IMR-90 (cell line): Measurements from ENCODE around the gene SLC24A3. TPM values are rescaled to one million over a fixed set of nuclear protein-coding genes. Genes with fewer than 3 reads are reported as not detected.
A peak's percentile ranks its signal among the peaks of the same experiment; 100 is the strongest.

Experiments
- ATAC-seq: fragments of 200-7000 bp; cut with Tn5 transposase; 2 replicates; pipeline ENCODE4 v1.9.1; 2020; ENCODE audit warnings: low read depth, mild to moderate bottlenecking, moderate library complexity
- BruUV-seq: library from RNA; stranded (reverse); fragments of 400-500 nt; replicated peaks from 2 replicates; lab custom pipeline; 2021; lab: Mats Ljungman, UMichigan
- CTCF ChIA-PET: fragments of 300-600 bp; formaldehyde crosslinking; extraction: SDS; loops from one replicate; lab custom pipeline; 2021; ENCODE audit warnings: antibody characterized with exemption; lab: Yijun Ruan, JAX
- POLR2A ChIA-PET: fragments of 300-600 bp; sonication (Branson Sonifier 250); formaldehyde crosslinking; loops from one replicate; lab custom pipeline; 2022; ENCODE audit warnings: antibody characterized with exemption; ENCODE audit not compliant: unreplicated experiment; lab: Charles Lee
- DNase-seq: peaks from one replicate; pipeline ENCODE4 v3.0.0; 2013
- H2AFZ ChIP-seq: replicated peaks from 2 replicates; pipeline ENCODE3; 2013; ENCODE audit warnings: low read length, mild to moderate bottlenecking; ENCODE audit not compliant: poor library complexity
- H2AK5ac ChIP-seq: 2 replicates; pipeline ENCODE4 v1.6.1; 2013; ENCODE audit warnings: low read depth, low read length, inconsistent platforms
- H2AK9ac ChIP-seq: replicated peaks from 2 replicates; pipeline ENCODE3; 2013; ENCODE audit warnings: mild to moderate bottlenecking, low read depth, low read length, moderate library complexity; ENCODE audit not compliant: poor library complexity
- H2BK120ac ChIP-seq: 2 replicates; pipeline ENCODE4 v1.6.1; 2013; ENCODE audit warnings: low read depth, low read length, inconsistent platforms
- H2BK15ac ChIP-seq: 3 replicates; pipeline ENCODE4 v1.6.1; 2013; ENCODE audit warnings: low read depth, low read length, inconsistent platforms
- H2BK20ac ChIP-seq: 2 replicates; pipeline ENCODE4 v1.6.1; 2013; ENCODE audit warnings: low read depth, mild to moderate bottlenecking, inconsistent platforms, low read length, moderate library complexity
- H2BK5ac ChIP-seq: 2 replicates; pipeline ENCODE4 v1.6.1; 2013; ENCODE audit warnings: mild to moderate bottlenecking, low read depth, low read length, inconsistent platforms; ENCODE audit not compliant: poor library complexity, severe bottlenecking
- H3K14ac ChIP-seq: replicated peaks from 2 replicates; pipeline ENCODE4 v1.6.1; 2013; ENCODE audit warnings: low read depth, low read length, inconsistent platforms
- H3K18ac ChIP-seq: 2 replicates; pipeline ENCODE4 v1.6.1; 2013; ENCODE audit warnings: low read depth, low read length, control low read depth
- H3K23ac ChIP-seq: 2 replicates; pipeline ENCODE4 v1.6.1; 2013; ENCODE audit warnings: low read depth, low read length, inconsistent platforms
- H3K27ac ChIP-seq: 2 replicates; pipeline ENCODE4 v1.5.1; 2013; ENCODE audit warnings: mild to moderate bottlenecking, control low read depth, low read length; ENCODE audit not compliant: insufficient read depth
- H3K27me3 ChIP-seq: 2 replicates; pipeline ENCODE4 v1.6.1; 2013; ENCODE audit warnings: low read length; ENCODE audit not compliant: control insufficient read depth, insufficient read depth
- H3K36me3 ChIP-seq: 2 replicates; pipeline ENCODE4 v1.6.1; 2013; ENCODE audit warnings: low read length, mixed read lengths; ENCODE audit not compliant: control insufficient read depth, insufficient read depth
- H3K4ac ChIP-seq: 2 replicates; pipeline ENCODE4 v1.6.1; 2013; ENCODE audit warnings: low read depth, low read length, inconsistent platforms
- H3K4me1 ChIP-seq: 2 replicates; pipeline ENCODE4 v1.6.1; 2013; ENCODE audit warnings: low read length, mixed read lengths; ENCODE audit not compliant: control insufficient read depth, insufficient read depth
- H3K4me2 ChIP-seq: 2 replicates; pipeline ENCODE4 v1.6.1; 2013; ENCODE audit warnings: low read depth, mild to moderate bottlenecking, control low read depth, low read length, moderate library complexity
- H3K4me3 ChIP-seq: 2 replicates; pipeline ENCODE4 v1.5.1; 2013; ENCODE audit warnings: low read depth, mild to moderate bottlenecking, control low read depth, low read length, moderate library complexity; ENCODE audit not compliant: insufficient read depth
- H3K56ac ChIP-seq: 2 replicates; pipeline ENCODE4 v1.6.1; 2013; ENCODE audit warnings: low read length, inconsistent platforms; ENCODE audit not compliant: insufficient read depth; ENCODE audit errors: extremely low read depth
- H3K79me1 ChIP-seq, 2 experiments: 2 replicates each; pipeline ENCODE4 v1.6.1; 2013; ENCODE audit warnings: low read length in 2 of 2, inconsistent platforms in 1 of 2, low read depth in 1 of 2
- H3K9ac ChIP-seq: 2 replicates; pipeline ENCODE4 v1.6.1; 2013; ENCODE audit warnings: low read depth, low read length, control low read depth
- H3K9me1 ChIP-seq: 2 replicates; pipeline ENCODE4 v1.6.1; 2013; ENCODE audit warnings: low read length, inconsistent platforms; ENCODE audit not compliant: insufficient read depth
- H3K9me3 ChIP-seq: 2 replicates; pipeline ENCODE4 v1.6.1; 2013; ENCODE audit warnings: low read length; ENCODE audit not compliant: control insufficient read depth, insufficient read depth
- H4K20me1 ChIP-seq: 2 replicates; pipeline ENCODE4 v1.6.1; 2013; ENCODE audit warnings: low read length, inconsistent platforms; ENCODE audit not compliant: insufficient read depth
- H4K5ac ChIP-seq: 2 replicates; pipeline ENCODE4 v1.6.1; 2013; ENCODE audit warnings: mild to moderate bottlenecking, low read depth, low read length, control low read depth
- H4K8ac ChIP-seq, 2 experiments: 2 replicates each; pipeline ENCODE4 v1.6.1; 2013; ENCODE audit warnings: low read depth in 2 of 2, low read length in 2 of 2, control low read depth in 1 of 2, inconsistent platforms in 1 of 2
- H4K91ac ChIP-seq: 2 replicates; pipeline ENCODE4 v1.6.1; 2013; ENCODE audit warnings: low read depth, low read length, inconsistent platforms; ENCODE audit not compliant: insufficient read depth
- BHLHE40 ChIP-seq: fragments of 150-350 bp; IDR thresholded peaks from 2 replicates; pipeline ENCODE4 v1.6.1; 2016; ENCODE audit warnings: mild to moderate bottlenecking, low read depth, low read length
- CEBPB ChIP-seq: IDR thresholded peaks from 2 replicates; pipeline ENCODE4 v1.6.1; 2012; ENCODE audit warnings: low read depth, low read length, improper control_type of control experiment
- CHD1 ChIP-seq: IDR thresholded peaks from 2 replicates; pipeline ENCODE4 v1.6.1; 2012; ENCODE audit warnings: low read depth, low read length, improper control_type of control experiment
- CTCF ChIP-seq: conservative IDR thresholded peaks from 2 replicates; pipeline ENCODE4 v1.5.1; 2012; ENCODE audit warnings: mild to moderate bottlenecking, low read depth, low read length, improper control_type of control experiment
- ELK1 ChIP-seq: fragments of 150-350 bp; IDR thresholded peaks from 2 replicates; pipeline ENCODE4 v1.6.1; 2016; ENCODE audit warnings: low read depth, mild to moderate bottlenecking, low read length, moderate library complexity, borderline replicate concordance
- FOS ChIP-seq: fragments of 150-350 bp; IDR thresholded peaks from 2 replicates; pipeline ENCODE4 v1.6.1; 2016; ENCODE audit warnings: low read depth, low read length
- MAFK ChIP-seq: IDR thresholded peaks from 2 replicates; pipeline ENCODE4 v1.6.1; 2012; ENCODE audit warnings: low read depth, low read length, improper control_type of control experiment
- MAZ ChIP-seq: IDR thresholded peaks from 2 replicates; pipeline ENCODE4 v1.6.1; 2012; ENCODE audit warnings: low read depth, mild to moderate bottlenecking, low read length, improper control_type of control experiment, moderate library complexity, borderline replicate concordance
- MXI1 ChIP-seq: IDR thresholded peaks from 2 replicates; pipeline ENCODE4 v1.6.1; 2012; ENCODE audit warnings: low read depth, mild to moderate bottlenecking, low read length, moderate library complexity, borderline replicate concordance
- NFE2L2 ChIP-seq: fragments of 150-350 bp; IDR thresholded peaks from 2 replicates; pipeline ENCODE4 v1.6.1; 2016; ENCODE audit warnings: low read depth, mild to moderate bottlenecking, low read length
- POLR2A ChIP-seq: IDR thresholded peaks from 2 replicates; pipeline ENCODE4 v1.6.1; 2012; ENCODE audit warnings: mild to moderate bottlenecking, low read depth, low read length
- RAD21 ChIP-seq: IDR thresholded peaks from 2 replicates; pipeline ENCODE4 v1.6.1; 2012; ENCODE audit warnings: low read length, improper control_type of control experiment
- RCOR1 ChIP-seq: IDR thresholded peaks from 2 replicates; pipeline ENCODE4 v1.6.1; 2012; ENCODE audit warnings: mild to moderate bottlenecking, low read length, improper control_type of control experiment; ENCODE audit not compliant: insufficient replicate concordance
- RFX5 ChIP-seq: IDR thresholded peaks from 2 replicates; pipeline ENCODE4 v1.8.0; 2012; ENCODE audit warnings: low read depth, mild to moderate bottlenecking, low read length, moderate library complexity
- SMC3 ChIP-seq: fragments of 150-350 bp; IDR thresholded peaks from 2 replicates; pipeline ENCODE4 v1.6.1; 2016; ENCODE audit warnings: low read depth, mild to moderate bottlenecking, antibody characterized with exemption, low read length, moderate library complexity
- USF2 ChIP-seq: fragments of 150-350 bp; IDR thresholded peaks from 2 replicates; pipeline ENCODE4 v1.6.1; 2017; ENCODE audit warnings: mild to moderate bottlenecking, antibody characterized with exemption, low read length, low read depth
- WGBS, 2 experiments: methylation state at CpG; one replicate each; pipeline versions ENCODE4 v1.1.5 to v1.1.7; 2013; ENCODE audit warnings: missing lambda C conversion rate in 2 of 2; ENCODE audit not compliant: insufficient read length in 1 of 2; ENCODE audit errors: extremely low coverage in 2 of 2; 5-methylcytosine and 5-hydroxymethylcytosine counted together
- dilution Hi-C: fragments of 300-500 bp; cut with HindIII; formaldehyde crosslinking; loops from one replicate; pipeline ENCODE4 v1.14.3; 2018; ENCODE audit warnings: low sequenced_read_pairs; ENCODE audit not compliant: unreplicated experiment
- in situ Hi-C: fragments of 300-500 bp; cut with MboI; formaldehyde crosslinking; loops from 3 replicates; pipeline ENCODE4 v1.14.3; 2019; ENCODE audit warnings: low sequenced_read_pairs, inconsistent platforms, mixed read lengths
- intact Hi-C: fragments of 100-400 bp; cut with micrococcal nuclease; formaldehyde crosslinking; loops from 2 replicates; pipeline ENCODE4 v1.10.0; 2022
- polyA plus RNA-seq, 3 experiments: library from polyadenylated mRNA; depleted of rRNA; stranded (reverse); fragments of >200 nt; gene quantifications; 2 replicates each; pipeline ENCODE4 v1.2.3, GENCODE V29; 2012; ENCODE audit warnings: low replicate concordance in 1 of 3
- total RNA-seq: library from RNA; depleted of rRNA; stranded (reverse); fragments of >200 nt; gene quantifications from 2 replicates; pipeline ENCODE4 v1.2.3, GENCODE V29; 2012

SLC24A3 gene
- total and polyA plus RNA-seq, 2 of the 4 experiments (the other 2 are of a cell fraction), result not detected

GRCh38 chr20:19770375-19770774 is 557.9 kb downstream of the SLC24A3 start:
- Histone ChIP-seq H4K91ac (no peak overlapping the region), H3K27ac (no peak overlapping the region), H3K9me3 (no peaks in the 10 kb centered on the region), H3K27me3 (no peaks in the 10 kb centered on the region), H4K5ac (no peak overlapping the region), H3K4ac (no peak overlapping the region), H2AK5ac (no peak overlapping the region), H3K79me1 (peaks cover 37 to 85% of the 10 kb centered on the region in 2 experiments), H3K9me1 (peaks cover 20% of the 10 kb centered on the region), H3K14ac (0 out of 2 replicates have a peak overlapping the region, but pooled peaks have one; percentile 25), H4K8ac (no peak overlapping the region), H3K9ac (no peak overlapping the region), H3K36me3 (peaks cover 7% of the 10 kb centered on the region), H3K56ac (no peak overlapping the region), H4K20me1 (peaks cover 27% of the 10 kb centered on the region), H2AK9ac (no peak overlapping the region), H3K23ac (no peak overlapping the region), H3K4me2 (no peak overlapping the region), H2BK5ac (no peak overlapping the region), H3K4me1 (peaks cover 7% of the 10 kb centered on the region), H3K18ac (no peak overlapping the region), H2BK120ac (no peak overlapping the region), H2BK20ac (no peak overlapping the region), H2AFZ (no peak overlapping the region), H2BK15ac (no peak overlapping the region), H3K4me3 (no peak overlapping the region)
- peak; percentile 54 for ATAC-seq
- in situ Hi-C loops, result no loop called here
- ChIA-PET CTCF (interaction anchor here (1.4 kb wide), 1 partner anchor 11 kb away, joined by 3 read pairs; no protein-coding TSS in a partner anchor), POLR2A (interaction anchor here (0.6 kb wide), 1 partner anchor 76 kb away, joined by 3 read pairs; no protein-coding TSS in a partner anchor)
- TF ChIP-seq SMC3, result no peak
- no peak for TF ChIP-seq ELK1
- TF ChIP-seq CEBPB, result no peak
- no peak for TF ChIP-seq POLR2A
- no peak for TF ChIP-seq BHLHE40
- no peak for TF ChIP-seq MAFK
- TF ChIP-seq RCOR1, result no peak
- no peak for TF ChIP-seq CHD1
- no peak for TF ChIP-seq NFE2L2
- no peak for TF ChIP-seq RFX5
- TF ChIP-seq CTCF, result no peak
- TF ChIP-seq MXI1, result no peak
- no peak for TF ChIP-seq USF2
- no peak for TF ChIP-seq MAZ
- no peak for TF ChIP-seq RAD21
- no peak for TF ChIP-seq FOS
- no TSS peak for BruUV-seq
- dilution Hi-C loops, result no loop called here
- WGBS, 2 experiments, result 92% methylated on average over 2 of the region's 6 CpGs; no CpG with 5 or more reads in 1 of the 2 experiments
- intact Hi-C loops, result no loop called here
- DNase-seq, result no peak
